Right hindlimb (tissue), 1 donor: Measurements from ENCODE around the gene ADAMTS2.
A peak's percentile ranks its signal among the peaks of the same experiment; 100 is the strongest.

ENCODE experiments used
- DNase-seq: peaks from one replicate; pipeline ENCODE4 v3.0.0-alpha.2; 2018

Gene ADAMTS2

DNA sequence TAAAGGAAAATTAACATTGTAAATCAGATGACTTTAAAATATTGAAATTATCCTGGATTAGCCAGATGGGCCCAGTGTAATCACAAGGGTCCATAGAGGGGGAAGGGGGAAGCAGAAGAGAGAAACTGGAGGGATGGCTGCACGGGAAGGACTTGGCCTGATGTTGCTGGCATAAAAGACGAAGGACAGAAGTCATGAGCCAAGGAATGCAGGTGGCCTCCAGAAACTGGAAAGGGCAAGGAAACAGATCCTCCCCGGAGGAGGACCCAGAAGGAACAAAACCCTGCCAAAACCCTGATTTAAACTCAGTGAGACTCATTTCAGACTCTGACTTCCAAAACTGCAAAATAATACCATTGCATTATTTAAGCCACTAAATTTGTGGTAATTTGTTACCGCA, 100.2 kb downstream of the ADAMTS2 start:
- DNase-seq = peak; percentile 79

DNA sequence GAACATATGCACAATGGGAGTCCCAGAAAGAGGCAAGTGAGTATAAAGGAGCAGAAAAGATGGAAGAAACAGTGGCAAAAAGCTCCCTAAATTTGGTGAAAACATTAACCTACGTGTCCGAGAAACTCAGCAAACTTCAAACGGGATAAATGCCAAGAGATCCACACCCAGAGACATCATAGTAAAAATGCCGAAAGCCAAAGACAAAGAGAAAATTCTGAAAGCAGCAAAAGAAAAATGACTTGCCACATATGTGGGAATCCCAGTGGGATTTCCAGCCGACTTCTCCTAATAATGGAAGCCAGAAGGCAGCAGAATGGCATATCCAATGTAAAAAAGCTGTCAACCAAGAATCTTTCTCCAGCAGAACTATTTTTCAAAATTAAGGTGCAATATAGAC, 101.2 kb downstream of the ADAMTS2 start:
- no peak for DNase-seq

GRCh38 chr5:179243333-179243732, 101.9 kb downstream of the ADAMTS2 start:
- DNase-seq = no peak

GRCh38 chr5:179242676-179243075, 102.6 kb downstream of the ADAMTS2 start:
- DNase-seq = no peak

DNA sequence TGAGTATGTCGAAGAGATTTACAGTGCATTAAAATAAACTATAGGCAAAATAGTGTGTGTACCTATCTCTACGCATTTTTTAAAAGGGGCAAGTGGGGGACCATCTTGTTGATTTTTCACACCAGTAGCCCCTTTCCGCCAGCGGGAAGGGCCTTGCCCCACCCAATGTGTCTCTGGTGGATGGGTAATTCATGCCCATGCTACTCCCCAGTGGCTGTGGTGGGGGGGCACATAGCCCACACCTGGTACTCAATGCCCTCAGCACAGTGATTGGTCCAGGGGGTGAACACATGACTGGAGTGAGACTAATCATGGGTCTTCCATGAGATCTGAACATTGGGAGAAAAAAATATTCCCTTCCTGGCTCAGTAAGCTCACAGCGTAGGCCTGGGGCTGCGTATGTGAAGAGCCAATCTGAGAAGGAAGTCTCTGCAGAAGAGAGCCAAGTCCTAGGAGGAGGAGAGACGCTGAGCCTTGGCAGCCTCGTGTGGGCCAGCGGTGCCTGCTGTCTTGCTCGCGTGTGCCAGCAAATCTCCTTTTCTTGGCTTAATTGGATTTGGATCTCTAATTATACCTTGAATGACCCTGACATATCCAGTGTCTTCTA, 103.4 kb downstream of the ADAMTS2 start:
- no peak for DNase-seq

- no peak for DNase-seq
Observed at GRCh38 chr5:179241175-179241574, 104.1 kb downstream of the ADAMTS2 start.

GRCh38 chr5:179240561-179240960, 104.7 kb downstream of the ADAMTS2 start:
- no peak for DNase-seq

DNA sequence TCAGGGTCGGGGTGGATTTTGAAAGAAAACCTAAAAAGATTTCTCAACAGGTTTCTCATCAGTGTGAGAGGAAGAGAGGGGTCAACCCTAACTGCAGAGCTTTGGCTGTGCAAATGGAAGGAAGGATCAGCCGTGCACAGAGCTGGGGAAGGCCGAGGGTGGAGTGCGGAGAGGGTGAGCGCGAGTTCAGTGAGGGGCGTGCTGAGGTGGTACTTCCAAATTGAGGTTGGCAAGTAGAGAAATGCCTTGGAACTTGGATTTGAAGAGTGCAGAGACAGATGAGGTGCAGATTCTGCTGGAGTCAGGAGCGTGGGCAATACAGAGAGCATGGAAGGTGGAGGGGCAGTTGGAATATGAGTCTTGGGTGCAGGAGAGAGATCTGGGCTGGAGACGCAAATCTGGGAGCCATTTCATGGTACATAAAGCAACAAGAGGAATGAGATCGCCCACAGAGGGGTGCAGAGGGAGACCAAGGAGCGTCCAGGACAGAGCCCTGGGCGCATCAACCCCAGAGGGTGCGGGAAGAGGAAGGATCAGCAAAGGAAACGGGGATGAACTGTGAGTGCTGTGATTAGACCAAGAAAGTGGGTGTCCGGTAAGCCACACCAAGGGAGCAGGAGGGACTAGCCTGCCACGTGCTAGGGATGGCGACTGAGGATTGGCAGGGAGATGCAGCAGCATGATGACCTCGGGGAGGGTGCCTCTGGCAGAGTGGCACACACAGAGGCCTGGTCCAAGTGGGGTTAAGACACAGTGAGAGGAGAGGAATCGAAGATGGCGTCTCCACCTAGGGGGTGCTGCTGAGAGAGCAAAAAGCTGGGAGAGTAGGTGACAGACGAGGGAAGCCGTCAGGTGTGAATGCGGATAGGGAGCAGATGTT, 105.8 kb downstream of the ADAMTS2 start:
- no peak for DNase-seq

GRCh38 chr5:179238628-179238970, 106.7 kb downstream of the ADAMTS2 start:
- DNase-seq = no peak

- DNase-seq = no peak
Observed at GRCh38 chr5:179237770-179238627, 107.3 kb downstream of the ADAMTS2 start.

DNA sequence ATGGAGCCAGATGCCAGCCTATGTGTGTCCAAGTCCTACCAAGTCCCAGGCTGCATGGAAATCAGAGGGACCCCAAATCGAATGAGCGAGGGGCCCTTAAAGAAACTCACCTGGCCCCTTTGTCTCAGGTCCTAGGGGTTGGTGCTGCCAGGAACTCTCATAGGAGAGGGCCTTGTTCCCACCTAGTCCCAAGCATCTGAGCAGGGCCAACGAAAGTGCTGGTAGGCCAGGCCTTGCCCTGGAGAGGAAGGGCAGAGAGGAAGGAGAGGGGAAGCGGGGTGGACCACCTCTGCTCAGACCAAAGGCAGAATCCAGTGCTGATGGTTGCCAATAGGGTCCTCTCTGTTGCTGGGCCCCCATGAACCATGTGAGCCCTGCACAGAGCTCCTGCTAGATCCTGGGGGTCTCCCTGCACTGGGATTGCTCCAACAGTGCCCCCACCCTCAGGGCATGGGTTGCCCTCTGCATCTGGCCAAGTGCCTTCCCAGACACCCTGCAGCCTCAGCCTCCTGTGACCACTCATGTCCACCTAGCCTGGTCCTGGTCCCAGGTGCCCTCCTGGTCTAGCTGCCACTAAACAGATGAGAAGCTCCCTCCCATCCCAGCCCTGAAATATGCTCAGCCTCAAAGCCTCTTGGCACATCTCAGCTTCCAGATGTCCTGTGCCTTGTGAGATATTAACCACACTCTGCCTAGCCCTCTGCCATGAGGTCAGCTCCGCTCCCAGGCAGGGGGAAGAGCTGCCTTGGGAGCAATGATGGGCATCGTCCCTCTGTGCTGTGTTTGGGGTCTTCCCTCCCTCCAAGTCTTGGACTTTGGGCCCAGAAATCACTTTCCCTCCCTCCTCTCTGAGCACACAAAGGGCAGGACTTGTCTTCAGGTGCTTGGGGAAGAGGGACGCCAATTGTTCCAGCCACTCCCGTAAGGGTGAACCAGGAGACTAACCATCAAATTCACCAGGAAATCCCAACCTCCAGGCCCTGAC, 109.6 kb downstream of the ADAMTS2 start:
- no peak for DNase-seq

DNA sequence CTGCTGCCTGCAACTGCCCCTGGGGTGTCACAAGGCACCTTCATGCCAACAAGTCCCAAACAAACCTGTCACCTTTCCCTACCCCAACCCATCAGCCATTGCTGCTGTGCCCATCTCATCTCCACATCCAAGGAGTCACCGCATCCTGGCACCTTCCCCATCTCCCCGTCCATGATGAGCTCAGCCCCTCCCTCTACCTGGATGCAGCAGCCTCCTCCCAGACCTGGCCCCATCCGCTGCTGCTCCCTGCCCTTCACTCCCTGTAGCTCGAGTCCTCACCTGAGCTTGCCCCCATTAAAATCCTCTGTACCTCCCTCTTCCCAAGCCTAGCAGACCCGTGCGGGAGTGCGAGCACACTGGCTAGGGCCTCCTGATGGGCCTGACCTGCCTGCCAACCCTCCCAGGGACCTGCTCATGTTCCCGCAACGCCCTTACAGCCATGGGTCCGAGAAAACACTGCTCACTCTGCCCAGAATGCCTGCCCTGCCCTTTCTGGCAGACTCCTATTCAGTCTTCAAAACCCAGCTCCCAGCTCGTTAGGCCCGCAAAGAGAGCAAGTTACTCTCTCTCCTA, 110.6 kb downstream of the ADAMTS2 start:
- no peak for DNase-seq

DNA sequence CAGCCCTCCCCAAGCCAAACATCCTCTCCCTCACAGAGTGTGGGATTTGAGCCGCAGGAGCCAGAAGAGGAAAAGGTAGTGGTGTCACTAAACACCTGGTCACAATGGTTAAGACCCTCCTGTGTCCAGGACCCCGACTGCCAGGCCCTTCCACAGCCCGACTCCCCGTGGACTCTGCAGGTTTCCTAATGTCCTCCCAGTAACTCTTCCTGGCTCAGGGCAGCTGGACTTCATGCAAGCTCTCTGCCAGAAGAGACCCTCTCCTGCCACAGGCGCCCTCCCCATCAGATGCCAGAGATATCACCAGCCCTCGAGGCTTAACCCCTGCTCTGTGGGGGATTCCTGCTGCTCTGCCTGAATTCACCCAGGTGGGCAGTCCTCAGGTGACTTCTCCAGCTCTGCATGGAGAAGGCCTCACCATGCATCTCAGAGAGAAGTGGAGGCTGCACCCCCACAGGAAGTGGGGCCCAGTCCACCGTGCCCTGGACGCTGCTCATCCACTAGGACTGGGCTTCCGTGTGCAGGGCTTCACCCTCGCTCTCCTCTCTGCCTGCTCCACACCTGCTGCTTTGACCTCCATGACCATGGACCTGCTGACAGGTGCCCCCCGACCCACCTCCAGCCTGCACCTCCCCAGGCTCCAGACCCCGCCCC, 111.2 kb downstream of the ADAMTS2 start:
- DNase-seq = no peak

DNA sequence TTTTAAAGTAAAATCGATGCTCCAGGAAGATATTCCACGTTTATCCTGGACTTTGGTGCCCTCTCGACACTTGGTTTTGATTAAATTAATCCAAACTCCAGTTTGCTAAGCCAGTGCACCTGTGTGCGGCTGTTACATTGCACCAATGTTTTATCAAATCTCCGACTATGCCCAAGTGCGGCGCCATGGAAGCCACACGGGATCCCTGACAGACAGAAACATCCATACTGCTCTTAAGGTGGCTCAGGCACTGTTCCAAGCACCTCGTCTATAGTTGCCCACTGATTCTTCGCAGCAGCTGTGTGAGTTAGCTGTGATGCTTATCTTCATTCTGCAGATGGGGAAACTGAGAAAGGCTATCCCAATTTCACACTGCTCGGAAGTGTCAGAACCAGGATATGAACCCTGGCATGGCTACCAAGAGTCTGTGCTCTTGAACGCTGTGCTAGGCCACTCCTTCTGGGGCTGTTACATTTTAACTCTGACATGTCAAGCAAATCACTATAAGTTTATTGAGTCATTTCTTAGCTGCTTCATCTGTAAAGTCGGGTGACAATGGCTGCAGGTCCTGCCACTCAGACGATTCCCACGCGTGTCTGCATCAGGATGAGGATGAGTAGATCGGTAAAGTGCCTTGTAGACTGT, 113.0 kb downstream of the ADAMTS2 start:
- no peak for DNase-seq

GRCh38 chr5:179231309-179231708, 114.0 kb downstream of the ADAMTS2 start:
- no peak for DNase-seq

DNA sequence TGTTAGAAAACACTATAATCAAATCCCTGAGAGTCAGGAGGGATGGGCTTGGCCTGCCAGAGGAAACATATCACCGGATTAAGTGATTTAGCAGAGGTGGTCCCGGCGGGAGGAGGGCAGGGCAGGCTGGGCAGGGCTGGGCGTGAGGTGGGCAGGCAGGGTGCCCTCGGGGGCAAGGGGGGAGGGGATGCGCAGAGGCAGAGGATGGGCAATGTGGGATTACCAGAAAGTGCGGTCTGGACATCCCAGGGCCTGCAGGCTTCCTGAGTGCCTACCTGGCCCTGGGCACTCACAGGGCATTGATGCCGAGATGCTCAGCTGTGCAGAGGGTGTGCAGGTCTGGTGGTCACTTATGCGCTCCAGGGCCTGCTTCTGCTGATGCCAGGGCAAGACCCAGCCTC, 115.2 kb downstream of the ADAMTS2 start:
- no peak for DNase-seq

DNA sequence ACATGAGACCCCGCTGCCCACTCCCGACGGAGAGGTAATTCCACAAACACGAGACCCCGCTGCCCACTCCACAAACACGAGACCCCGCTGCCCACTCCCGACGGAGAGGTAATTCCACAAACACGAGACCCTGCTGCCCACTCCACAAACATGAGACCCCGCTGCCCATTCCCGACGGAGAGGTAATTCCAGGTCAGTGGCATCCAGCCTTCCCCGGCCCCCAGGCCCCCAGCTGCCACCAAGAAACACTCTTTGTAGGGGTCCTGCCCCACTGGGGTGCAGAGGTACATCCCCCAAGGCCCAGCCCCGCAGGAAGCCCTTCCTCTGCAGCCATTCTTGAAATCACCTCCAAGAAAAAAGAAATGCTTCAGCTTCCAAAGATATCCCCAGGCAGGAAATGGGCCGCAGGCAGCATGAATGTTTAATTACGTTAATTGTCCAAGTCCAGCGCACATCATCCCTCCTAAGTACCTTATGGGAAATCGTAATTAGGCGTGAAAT, 115.9 kb downstream of the ADAMTS2 start:
- no peak for DNase-seq

GRCh38 chr5:179228341-179229121, 116.7 kb downstream of the ADAMTS2 start:
- DNase-seq = no peak

DNA sequence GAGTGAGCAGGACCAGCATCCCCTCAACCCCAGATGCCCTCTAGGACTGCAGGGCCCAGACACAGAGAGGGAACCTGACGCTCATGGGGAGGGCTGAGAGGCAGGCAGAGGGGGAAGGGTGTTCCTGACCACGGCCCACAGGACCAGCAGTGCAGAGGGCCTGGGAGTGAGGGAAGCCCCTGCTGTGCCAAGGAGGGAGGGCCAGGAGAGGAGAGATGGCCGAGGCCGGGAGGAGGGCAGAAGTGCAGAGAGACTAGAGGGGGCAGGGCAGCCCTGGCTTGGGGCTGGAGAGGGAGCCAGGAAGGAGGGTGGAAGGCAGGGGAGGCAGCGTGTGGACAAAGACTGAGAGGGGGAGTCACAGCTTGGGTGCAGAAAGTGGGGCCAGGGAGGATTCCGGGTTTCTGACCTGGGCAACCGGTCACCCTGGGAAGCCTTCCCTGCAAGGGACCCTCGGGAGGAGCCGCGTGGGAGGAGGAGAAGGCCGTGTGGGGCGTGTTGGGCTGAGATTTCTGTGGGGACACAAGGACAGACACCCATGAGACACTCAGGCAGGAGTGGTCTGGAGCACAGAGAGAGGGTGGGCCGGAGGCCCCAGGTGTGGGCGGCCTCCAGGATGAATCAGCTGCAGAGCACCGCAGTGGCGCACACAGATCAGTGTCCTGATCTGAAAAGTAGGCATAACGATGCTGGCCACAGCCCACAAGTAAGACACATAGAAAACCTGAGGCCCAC, 117.5 kb downstream of the ADAMTS2 start:
- peak; percentile 58 for DNase-seq
